SHP77 treated with DMSO at 0.1 percent for 48 hours (cell line): ENCODE measurements around the gene CYB5R3.
"Not testable (repeated sequence)": the region's sequence is repeated elsewhere in the genome, so short reads cannot be mapped to it uniquely, and the experiment has no call there.

Source experiments
- DNase-seq: peaks from one replicate; lab custom pipeline; 2025; lab: John Stamatoyannopoulos, UW

Gene CYB5R3

GRCh38 chr22:42678894-42679293, 29.7 kb upstream of the CYB5R3 start:
- no peak for DNase-seq

GRCh38 chr22:42677936-42678335, 28.7 kb upstream of the CYB5R3 start:
- DNase-seq = not testable (repeated sequence)

GRCh38 chr22:42676059-42676607, 26.9 kb upstream of the CYB5R3 start:
- no peak for DNase-seq

GRCh38 chr22:42673898-42674401, 24.8 kb upstream of the CYB5R3 start:
- peak; percentile 56 for DNase-seq

- not testable (repeated sequence) for DNase-seq
These were observed 23.9 kb upstream of the CYB5R3 start for GRCh38 chr22:42673071-42673470.

GRCh38 chr22:42670921-42671709, 21.9 kb upstream of the CYB5R3 start:
- no peak for DNase-seq

- no peak for DNase-seq
These were observed 20.9 kb upstream of the CYB5R3 start for GRCh38 chr22:42670046-42670445.

- DNase-seq = not testable (repeated sequence)
These were observed 17.2 kb upstream of the CYB5R3 start for GRCh38 chr22:42666393-42666792.

GRCh38 chr22:42664976-42665831, 16.0 kb upstream of the CYB5R3 start:
- no peak for DNase-seq

GRCh38 chr22:42661985-42662831, 13.0 kb upstream of the CYB5R3 start:
- peak; percentile 34 for DNase-seq

GRCh38 chr22:42656578-42656977, 7.4 kb upstream of the CYB5R3 start:
- DNase-seq = no peak

GRCh38 chr22:42655693-42656092, 6.5 kb upstream of the CYB5R3 start:
- no peak for DNase-seq

- no peak for DNase-seq
These were observed 5.4 kb upstream of the CYB5R3 start for GRCh38 chr22:42654436-42655073.

GRCh38 chr22:42653999-42654398, 4.8 kb upstream of the CYB5R3 start:
- DNase-seq = no peak

- no peak for DNase-seq
These were observed 1.9 kb upstream of the CYB5R3 start for GRCh38 chr22:42651134-42651533.

GRCh38 chr22:42648368-42649245, 585 bp downstream of the CYB5R3 start:
- DNase-seq = no peak

GRCh38 chr22:42648017-42648367, 1.2 kb downstream of the CYB5R3 start:
- no peak for DNase-seq

GRCh38 chr22:42646569-42647525, 2.3 kb downstream of the CYB5R3 start:
- DNase-seq = no peak

- no peak for DNase-seq
These were observed 3.1 kb downstream of the CYB5R3 start for GRCh38 chr22:42645938-42646568.
